ENCODE results near the gene MESP1.

Gene MESP1

DNA sequence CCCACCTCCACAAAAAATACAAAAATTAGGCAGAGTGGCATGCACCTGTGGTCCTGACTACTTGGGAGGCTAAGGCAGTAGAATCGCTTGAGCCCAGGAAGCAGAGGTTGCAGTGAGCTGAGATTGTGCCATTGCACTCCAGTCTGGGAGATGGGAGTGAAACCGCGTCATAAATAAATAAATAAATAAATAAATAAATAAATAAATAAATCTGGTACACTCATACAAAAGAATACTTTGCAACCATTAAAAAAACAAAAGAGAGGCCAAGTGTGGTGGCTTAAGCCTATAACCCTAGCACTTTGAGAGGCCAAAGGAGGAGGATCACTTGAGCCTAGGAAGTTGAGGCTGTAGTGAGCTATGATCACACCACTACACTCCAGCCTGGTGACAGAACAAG lies 28.0 kb downstream of the MESP1 start:
- no peak for DNase-seq (ENCODE audit: low read depth)

DNA sequence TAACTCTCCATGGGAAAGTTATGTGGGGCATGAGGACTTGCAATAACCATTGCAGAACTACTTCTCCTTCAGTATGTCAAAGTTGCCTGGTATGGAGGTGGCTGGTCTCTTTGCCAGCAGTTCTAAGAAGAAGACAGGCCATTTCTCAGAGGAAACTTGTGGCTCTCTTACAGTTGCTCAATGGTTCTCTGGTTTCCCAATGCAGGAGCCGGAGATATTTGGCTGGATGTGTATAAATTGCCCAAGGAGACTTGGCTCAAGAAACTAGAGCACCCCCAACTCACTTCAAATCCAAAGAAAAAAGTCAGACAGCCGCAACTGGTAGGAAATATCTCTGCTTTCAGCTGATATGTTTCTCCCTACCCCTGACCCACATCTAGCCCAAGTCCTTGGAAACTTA lies 36.3 kb downstream of the MESP1 start:
- DNase-seq (ENCODE audit: low read depth): no peak

DNA sequence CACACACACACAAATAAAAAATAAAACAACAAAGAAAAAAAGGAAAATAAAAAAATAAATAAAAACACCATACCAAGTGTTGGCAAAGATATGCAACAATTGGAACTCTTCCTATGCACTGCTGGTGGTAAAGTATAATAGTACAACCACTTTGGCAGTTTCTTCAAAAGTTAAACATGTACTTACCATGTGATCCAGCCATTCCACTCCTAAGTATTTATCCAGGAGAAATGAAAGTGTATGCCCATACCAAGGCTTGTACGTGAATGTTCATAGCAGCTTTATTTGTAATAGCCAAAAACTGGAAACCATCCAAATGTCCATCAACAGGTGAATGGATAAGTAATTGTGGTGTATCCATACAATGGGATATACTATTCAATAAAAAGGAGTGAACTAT lies 43.5 kb downstream of the MESP1 start:
- no peak for DNase-seq (ENCODE audit: low read depth)

DNA sequence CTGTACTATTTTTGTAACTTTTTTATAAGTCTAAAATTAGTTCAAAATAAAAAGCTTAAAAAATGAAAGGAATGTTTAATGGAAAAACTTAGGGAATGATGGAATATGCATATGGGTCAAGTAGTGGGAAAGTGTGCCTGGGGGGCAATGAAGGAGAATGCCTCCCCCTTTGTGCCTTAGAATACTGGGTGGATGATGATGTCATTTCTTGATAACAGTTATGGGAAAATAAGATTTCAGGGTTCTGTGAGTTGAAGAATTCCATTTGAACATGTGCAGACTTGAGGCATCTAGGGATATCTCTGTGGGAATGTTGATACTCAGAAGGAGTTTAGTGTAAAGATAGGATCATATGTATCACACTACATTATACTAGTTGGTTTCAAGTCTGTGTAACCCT lies 46.6 kb downstream of the MESP1 start:
- DNase-seq (ENCODE audit: low read depth): no peak
